Activated T-helper 17 cell treated with anti-CD3 and anti-CD28 coated beads, Interleukin-2, amount 50 U/mL, for 72 hours (primary cell): Measurements from ENCODE around the gene MYO16. TPM values are rescaled to one million over a fixed set of nuclear protein-coding genes. Genes with fewer than 3 reads are reported as not detected.

Source experiments
- ATAC-seq: fragments of 150-1000 bp; cut with Tn5 transposase; replicated peaks from 2 replicates; pipeline ENCODE4 v1.10.0; 2021; ENCODE audit warnings: mild to moderate bottlenecking, moderate library complexity
- H3K27ac Mint-ChIP-seq: one replicate; pipeline ENCODE4 v1.8.0; 2022; ENCODE audit warnings: mixed read lengths
- H3K27me3 Mint-ChIP-seq: one replicate; pipeline ENCODE4 v1.8.0; 2022; ENCODE audit warnings: mixed read lengths
- H3K36me3 Mint-ChIP-seq: one replicate; pipeline ENCODE4 v1.8.0; 2022; ENCODE audit warnings: low read depth, mild to moderate bottlenecking, mixed read lengths
- H3K4me1 Mint-ChIP-seq: one replicate; pipeline ENCODE4 v1.8.0; 2022; ENCODE audit warnings: mixed read lengths
- H3K4me3 Mint-ChIP-seq: one replicate; pipeline ENCODE4 v1.8.0; 2022; ENCODE audit warnings: mild to moderate bottlenecking, mixed read lengths
- H3K9me3 Mint-ChIP-seq: one replicate; pipeline ENCODE4 v1.8.0; 2022; ENCODE audit warnings: mixed read lengths
- total RNA-seq, 2 donors: library from RNA; stranded (reverse); gene quantifications; one replicate each; pipeline ENCODE4 v1.2.3, GENCODE V29; 2022

The MYO16 gene
- total RNA-seq, 2 donors from 2014 or later, result not detected

DNA sequence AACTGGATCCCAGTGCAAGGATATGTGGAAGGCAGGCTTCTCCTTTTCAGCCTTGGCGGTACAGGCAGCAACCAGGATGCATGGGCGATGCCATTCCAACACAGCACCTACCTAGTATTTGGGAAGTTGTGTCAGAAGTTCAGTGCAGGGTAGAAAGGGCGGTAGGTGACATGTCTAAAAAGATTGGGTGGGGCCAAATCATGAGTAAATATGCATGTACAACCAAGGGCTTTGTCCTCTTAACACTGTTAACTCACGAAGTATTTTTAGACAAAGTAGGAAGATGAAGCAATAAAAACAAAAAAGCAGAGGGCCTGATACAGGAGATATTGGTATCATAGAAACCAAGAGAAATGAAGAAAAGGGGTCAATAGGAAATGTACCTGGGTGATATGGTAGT is 392.1 kb downstream of the MYO16 start:
- no peaks in the 10 kb centered on the region for H3K36me3 Mint-ChIP-seq
- no peaks in the 10 kb centered on the region for H3K27me3 Mint-ChIP-seq
- H3K27ac Mint-ChIP-seq, result no peak overlapping the region
- no peaks in the 10 kb centered on the region for H3K4me1 Mint-ChIP-seq
- H3K4me3 Mint-ChIP-seq, result no peak overlapping the region
- peaks cover 3% of the 10 kb centered on the region for H3K9me3 Mint-ChIP-seq
- no peak for ATAC-seq

DNA sequence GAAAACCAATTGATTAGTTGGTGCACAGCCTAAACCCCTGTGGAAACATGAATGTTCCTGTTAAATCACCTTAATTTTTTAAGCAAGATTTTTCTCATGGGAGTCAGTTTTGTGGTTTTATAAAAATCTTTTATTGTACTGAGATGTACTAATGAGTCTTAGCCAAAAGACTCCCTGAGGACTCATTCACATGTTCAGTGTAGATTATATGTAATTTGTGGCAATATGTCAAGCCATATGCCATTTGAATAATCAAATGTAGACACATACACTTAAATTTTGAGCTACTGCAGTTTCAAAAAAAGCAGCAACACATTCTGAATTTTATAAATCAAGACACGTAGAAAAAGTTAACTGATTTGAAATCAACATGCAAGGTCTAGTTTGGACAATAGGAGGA is 395.2 kb downstream of the MYO16 start:
- no peak for ATAC-seq
- no peaks in the 10 kb centered on the region for H3K27me3 Mint-ChIP-seq
- H3K36me3 Mint-ChIP-seq, result no peaks in the 10 kb centered on the region
- no peaks in the 10 kb centered on the region for H3K4me1 Mint-ChIP-seq
- no peak overlapping the region for H3K27ac Mint-ChIP-seq
- no peak overlapping the region for H3K4me3 Mint-ChIP-seq
- peaks cover 3% of the 10 kb centered on the region for H3K9me3 Mint-ChIP-seq

DNA sequence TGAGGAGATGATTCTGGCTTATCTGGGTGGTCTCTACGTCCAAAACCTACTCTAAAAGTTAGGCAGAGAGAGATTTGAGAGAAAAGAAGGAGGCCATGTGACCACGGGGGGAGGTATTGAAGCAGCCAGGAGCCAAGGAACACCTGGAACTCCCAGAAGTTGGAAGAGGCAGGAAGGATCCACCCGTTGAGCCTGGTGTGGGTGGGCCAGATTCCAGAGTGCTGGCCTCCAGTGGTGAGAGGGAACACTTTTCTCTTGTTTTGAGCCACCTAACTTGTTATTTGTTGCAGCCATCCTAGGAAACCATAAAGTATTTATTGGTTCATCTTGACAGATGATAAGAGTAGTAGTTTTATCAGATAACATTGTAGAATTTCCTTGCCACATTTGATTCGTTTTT is 396.9 kb downstream of the MYO16 start:
- Mint-ChIP-seq H3K27ac (no peak overlapping the region), H3K36me3 (no peaks in the 10 kb centered on the region), H3K27me3 (no peaks in the 10 kb centered on the region), H3K9me3 (no peaks in the 10 kb centered on the region), H3K4me1 (no peaks in the 10 kb centered on the region), H3K4me3 (no peak overlapping the region)
- no peak for ATAC-seq

DNA sequence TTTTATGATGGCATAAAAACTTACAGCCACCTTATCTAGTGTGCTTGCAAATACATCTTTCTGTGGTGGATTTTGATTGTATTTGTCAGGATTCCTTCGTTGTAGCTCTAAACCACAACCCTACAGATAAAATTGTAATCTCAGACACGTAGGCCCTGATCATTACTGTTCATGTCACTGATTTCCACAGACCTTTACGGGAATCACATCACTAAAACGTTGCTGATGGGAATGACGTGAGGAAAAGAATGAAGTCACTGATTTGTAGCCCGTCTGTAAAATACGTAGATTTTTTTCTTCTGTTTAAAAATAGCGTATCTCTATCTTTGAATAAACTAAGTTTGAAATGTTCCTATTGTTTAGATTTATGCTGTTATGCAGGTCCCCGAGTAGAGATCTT is 399.2 kb downstream of the MYO16 start:
- no peaks in the 10 kb centered on the region for H3K36me3 Mint-ChIP-seq
- H3K27ac Mint-ChIP-seq, result no peak overlapping the region
- H3K27me3 Mint-ChIP-seq, result no peaks in the 10 kb centered on the region

DNA sequence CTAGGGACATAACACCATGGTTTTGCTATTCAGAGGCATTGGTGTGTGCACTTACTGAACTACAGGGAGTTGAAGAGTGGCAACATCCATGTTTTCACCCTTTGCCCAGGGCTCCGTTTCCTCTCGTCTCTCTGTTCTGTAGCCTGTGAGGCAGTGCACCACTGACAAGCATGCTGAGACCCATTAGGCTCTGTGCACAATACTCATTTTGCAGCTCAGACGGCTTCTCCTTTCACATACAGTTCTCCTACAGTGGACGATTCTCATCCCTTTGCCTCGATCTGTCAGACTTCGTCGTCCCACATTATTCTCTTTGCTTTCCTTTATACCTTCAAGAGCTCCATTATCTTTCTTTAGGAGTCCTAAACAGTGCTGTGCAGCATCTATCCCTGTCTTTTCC is 403.7 kb downstream of the MYO16 start:
- peaks cover 7% of the 10 kb centered on the region for H3K27me3 Mint-ChIP-seq
- ATAC-seq, result no peak
- no peak overlapping the region for H3K4me3 Mint-ChIP-seq
- no peaks in the 10 kb centered on the region for H3K36me3 Mint-ChIP-seq
- no peak overlapping the region for H3K27ac Mint-ChIP-seq
- H3K4me1 Mint-ChIP-seq, result no peaks in the 10 kb centered on the region
- H3K9me3 Mint-ChIP-seq, result no peaks in the 10 kb centered on the region

More for the DNA sequence above, 399.2 kb downstream of the MYO16 start:
- H3K4me1 Mint-ChIP-seq, result no peaks in the 10 kb centered on the region
- H3K4me3 Mint-ChIP-seq, result no peak overlapping the region
- no peaks in the 10 kb centered on the region for H3K9me3 Mint-ChIP-seq
- no peak for ATAC-seq

DNA sequence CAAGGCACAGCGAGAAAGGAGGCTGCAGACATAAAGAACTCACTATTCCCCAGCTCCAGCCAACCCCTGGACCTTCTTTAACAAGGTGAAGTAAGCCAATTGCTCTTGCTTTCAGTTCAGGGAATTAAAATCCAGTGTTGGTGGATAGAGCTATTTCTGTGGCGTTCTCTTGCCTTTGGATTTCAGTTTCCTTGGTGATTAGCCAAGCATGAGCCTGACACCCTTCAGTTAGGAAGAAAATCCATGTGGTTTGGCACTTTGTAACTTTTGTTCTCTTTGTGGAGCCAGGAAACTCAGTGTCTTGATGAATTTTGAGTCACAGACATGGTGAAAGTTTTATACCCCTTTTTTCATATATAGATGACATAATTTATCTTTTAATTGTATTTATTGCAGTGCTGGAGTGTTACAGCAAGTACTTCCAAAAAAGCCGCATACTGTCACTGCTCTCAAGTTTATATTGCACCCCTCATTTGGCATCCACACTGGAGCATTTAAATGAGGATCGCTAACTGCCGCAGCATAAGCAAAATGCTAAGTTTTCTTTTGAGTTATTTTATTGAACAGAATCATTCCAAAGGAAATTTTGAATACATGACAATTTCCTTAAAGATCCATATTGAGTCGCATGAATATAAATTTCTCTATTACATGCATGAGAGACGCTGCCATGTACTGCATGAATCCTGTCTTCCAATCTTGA is 406.8 kb downstream of the MYO16 start:
- no peaks in the 10 kb centered on the region for H3K4me1 Mint-ChIP-seq
- H3K9me3 Mint-ChIP-seq, result no peaks in the 10 kb centered on the region
- no peak overlapping the region for H3K27ac Mint-ChIP-seq
- no peaks in the 10 kb centered on the region for H3K36me3 Mint-ChIP-seq
- ATAC-seq, result no peak
- H3K4me3 Mint-ChIP-seq, result no peak overlapping the region
- peaks cover 10% of the 10 kb centered on the region for H3K27me3 Mint-ChIP-seq

DNA sequence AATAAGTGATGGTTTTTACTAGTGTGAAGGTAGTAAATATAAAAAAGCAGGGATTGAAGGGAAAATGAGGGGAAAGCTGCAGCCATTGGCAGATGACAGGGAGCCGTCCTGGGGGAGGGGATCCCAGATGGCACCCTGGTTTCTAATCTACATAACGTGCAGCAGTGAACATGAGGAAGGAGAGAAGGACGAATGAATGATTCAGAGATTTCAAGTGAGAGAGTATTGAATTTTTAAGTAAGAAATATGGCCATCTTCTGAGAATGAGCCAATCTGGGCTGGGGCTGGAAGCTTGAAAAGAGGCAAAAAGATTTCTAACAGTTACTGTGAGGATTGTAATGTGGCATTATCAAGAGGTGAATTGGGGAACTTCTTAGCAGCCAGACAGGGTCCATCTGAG is 414.2 kb downstream of the MYO16 start:
- no peaks in the 10 kb centered on the region for H3K36me3 Mint-ChIP-seq
- no peak overlapping the region for H3K4me3 Mint-ChIP-seq
- H3K9me3 Mint-ChIP-seq, result no peaks in the 10 kb centered on the region
- no peak for ATAC-seq
- H3K27ac Mint-ChIP-seq, result no peak overlapping the region
- peaks cover 3% of the 10 kb centered on the region for H3K27me3 Mint-ChIP-seq
- H3K4me1 Mint-ChIP-seq, result no peaks in the 10 kb centered on the region

DNA sequence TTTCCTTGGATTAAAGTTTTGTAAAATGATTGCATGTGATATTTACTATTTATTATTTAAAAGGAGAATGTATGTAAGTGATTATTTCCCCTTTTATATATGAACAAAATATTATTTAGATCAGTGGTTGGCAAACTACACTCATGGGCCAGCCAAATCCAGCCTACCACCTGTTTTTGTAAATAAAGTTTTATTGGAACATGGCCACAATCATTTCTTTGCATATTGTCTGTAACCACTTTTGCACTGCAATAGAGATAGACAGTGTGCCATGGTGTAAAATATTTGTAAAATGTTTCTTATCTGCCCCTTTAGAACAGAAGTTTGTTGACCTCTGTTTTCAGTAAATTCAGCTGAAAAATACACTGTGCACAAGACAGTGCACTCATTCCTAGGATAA is 426.4 kb downstream of the MYO16 start:
- Mint-ChIP-seq H3K9me3 (peaks cover 3% of the 10 kb centered on the region), H3K36me3 (no peaks in the 10 kb centered on the region), H3K27ac (no peak overlapping the region), H3K4me3 (no peak overlapping the region), H3K4me1 (no peaks in the 10 kb centered on the region), H3K27me3 (peaks cover 6% of the 10 kb centered on the region)
- ATAC-seq, result no peak

DNA sequence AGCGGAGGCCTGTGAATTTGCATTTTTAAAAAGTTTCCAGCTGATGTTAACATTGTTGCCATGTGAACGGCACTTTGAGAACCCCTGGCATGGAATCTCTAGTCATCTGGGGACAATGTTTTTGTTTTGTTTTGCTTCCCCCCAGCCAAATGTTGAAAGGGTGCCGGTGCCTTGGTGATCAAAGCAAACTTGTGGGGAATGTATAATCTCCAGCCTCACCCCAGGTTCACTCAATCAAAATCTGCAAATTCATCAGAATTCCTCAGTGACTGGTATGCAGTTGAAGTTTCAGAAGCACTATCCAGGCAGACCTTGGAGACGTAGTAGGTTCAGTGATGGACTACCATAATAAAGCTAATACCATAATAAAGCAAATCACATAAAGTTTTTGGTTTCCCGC is 428.7 kb downstream of the MYO16 start:
- Mint-ChIP-seq H3K27me3 (peaks cover 6% of the 10 kb centered on the region), H3K27ac (no peak overlapping the region), H3K4me3 (no peak overlapping the region), H3K4me1 (no peaks in the 10 kb centered on the region), H3K9me3 (peaks cover 3% of the 10 kb centered on the region), H3K36me3 (no peaks in the 10 kb centered on the region)
- ATAC-seq, result no peak

DNA sequence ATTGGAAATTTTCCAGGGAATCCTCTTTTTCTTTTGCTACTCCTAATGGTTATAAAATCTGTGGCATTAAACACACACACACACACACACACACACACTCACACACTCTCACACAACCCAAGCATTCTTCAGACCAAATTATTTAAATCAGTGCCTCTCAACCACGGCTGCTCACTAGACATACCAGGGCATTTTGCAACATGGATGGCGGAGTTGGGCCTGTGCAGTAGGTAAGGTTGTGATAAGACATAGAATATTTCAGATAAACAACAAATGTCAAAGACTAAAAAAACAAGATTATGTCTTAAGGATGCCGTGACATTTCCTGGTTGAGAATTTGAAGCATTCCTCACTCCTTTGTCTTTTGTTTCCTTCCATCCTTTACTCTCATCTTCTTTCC is 443.1 kb downstream of the MYO16 start:
- H3K4me3 Mint-ChIP-seq, result no peak overlapping the region
- H3K36me3 Mint-ChIP-seq, result no peaks in the 10 kb centered on the region
- ATAC-seq, result no peak
- no peaks in the 10 kb centered on the region for H3K9me3 Mint-ChIP-seq
- peaks cover 10% of the 10 kb centered on the region for H3K27me3 Mint-ChIP-seq
- H3K4me1 Mint-ChIP-seq, result no peaks in the 10 kb centered on the region
- no peak overlapping the region for H3K27ac Mint-ChIP-seq

DNA sequence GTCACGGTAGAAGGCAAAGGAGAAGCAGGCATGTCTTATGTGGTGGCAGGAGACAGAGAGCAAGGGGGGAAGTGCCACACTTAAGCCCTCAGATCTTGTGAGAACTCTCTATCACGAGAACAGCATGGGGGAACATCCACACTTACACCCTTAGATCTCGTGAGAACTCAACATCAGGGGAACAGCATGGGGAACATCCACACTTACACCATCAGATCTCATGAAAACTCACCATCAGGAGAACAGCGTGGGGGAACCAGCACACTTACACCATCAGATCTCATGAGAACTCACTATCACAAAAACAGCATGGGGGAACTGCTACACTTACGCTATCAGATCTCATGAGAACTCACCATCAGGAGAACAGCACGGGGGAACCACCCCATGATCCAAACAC is 445.0 kb downstream of the MYO16 start:
- ATAC-seq, result no peak
- Mint-ChIP-seq H3K36me3 (no peaks in the 10 kb centered on the region), H3K4me3 (no peak overlapping the region), H3K9me3 (no peaks in the 10 kb centered on the region), H3K27me3 (peaks cover 20% of the 10 kb centered on the region), H3K27ac (no peak overlapping the region), H3K4me1 (no peaks in the 10 kb centered on the region)

DNA sequence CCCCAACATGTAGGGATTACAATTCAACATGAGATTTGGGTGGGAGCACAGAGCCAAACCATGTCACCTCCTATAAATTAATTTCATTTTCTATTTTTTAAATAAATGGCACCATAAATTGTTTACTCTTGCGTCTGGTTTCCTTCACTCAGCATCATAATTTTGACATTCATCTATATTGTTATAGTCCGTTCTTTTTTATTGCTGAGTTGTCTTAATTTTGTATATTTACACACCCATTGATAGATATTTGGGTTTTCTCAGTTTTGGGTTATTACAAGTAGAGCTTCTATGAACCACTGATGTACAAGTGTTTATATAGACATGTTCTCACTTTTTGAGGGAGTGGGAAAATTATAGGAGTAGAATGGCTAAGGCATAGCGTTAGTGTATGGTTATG is 445.4 kb downstream of the MYO16 start:
- H3K27me3 Mint-ChIP-seq, result peaks cover 20% of the 10 kb centered on the region

DNA sequence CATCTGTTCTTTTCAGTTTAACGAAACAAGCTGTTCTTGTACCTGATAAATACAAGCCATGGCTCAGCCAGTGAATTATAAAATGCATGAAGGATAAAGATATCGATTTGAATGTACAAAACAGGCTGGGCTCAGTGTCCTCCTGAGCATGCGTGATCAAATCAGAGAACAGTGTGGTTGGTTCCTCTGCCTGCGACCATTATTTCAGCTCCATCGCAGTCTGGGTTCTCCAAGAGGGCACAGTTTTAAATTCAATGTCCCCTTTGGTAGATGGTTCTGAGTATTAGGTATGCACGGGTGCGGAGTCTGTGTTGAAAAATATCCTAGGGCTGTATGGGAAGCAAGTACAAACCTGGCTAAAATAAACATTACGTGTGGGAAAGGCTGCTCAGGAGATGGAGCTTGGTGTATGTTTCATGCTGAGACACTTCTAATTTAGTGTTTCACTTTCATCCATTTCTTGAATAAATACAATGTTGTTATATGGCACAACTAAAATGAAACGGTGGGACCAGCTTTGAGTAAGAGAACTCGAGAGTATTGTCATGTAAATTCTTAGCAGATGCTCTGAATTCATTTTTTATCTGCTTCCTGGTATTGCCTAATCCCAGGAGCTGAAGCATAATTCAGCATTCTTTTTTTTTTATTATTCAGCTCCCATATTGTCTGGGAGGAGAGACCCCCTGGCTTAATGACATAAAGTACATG is 458.7 kb downstream of the MYO16 start:
- Mint-ChIP-seq H3K27me3 (peaks cover 14% of the 10 kb centered on the region), H3K36me3 (no peaks in the 10 kb centered on the region), H3K4me1 (no peaks in the 10 kb centered on the region), H3K27ac (no peak overlapping the region), H3K9me3 (peaks cover 3% of the 10 kb centered on the region), H3K4me3 (no peak overlapping the region)
- ATAC-seq, result no peak

More for the DNA sequence above, 445.4 kb downstream of the MYO16 start:
- no peaks in the 10 kb centered on the region for H3K9me3 Mint-ChIP-seq
- H3K4me1 Mint-ChIP-seq, result no peaks in the 10 kb centered on the region
- H3K36me3 Mint-ChIP-seq, result no peaks in the 10 kb centered on the region
- H3K4me3 Mint-ChIP-seq, result no peak overlapping the region
- no peak for ATAC-seq
- H3K27ac Mint-ChIP-seq, result no peak overlapping the region

DNA sequence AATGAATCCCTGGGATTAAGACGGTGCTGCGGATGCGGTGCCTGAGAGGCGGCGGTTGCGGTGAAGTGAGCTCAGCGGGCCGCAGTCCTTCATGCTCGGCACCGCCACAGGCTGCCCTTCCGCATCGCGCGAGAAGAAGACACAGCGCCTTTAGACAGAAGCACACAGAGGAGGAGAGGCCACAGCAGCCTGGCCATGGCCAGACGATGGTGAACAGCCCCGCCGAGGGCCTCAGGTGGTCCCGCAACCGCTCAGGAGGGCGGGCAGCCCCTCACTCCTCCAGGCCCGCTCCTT is 459.2 kb downstream of the MYO16 start:
- no peaks in the 10 kb centered on the region for H3K4me1 Mint-ChIP-seq
- ATAC-seq, result no peak
- no peak overlapping the region for H3K27ac Mint-ChIP-seq
- H3K36me3 Mint-ChIP-seq, result no peaks in the 10 kb centered on the region
- no peak overlapping the region for H3K4me3 Mint-ChIP-seq
- peaks cover 3% of the 10 kb centered on the region for H3K9me3 Mint-ChIP-seq
- H3K27me3 Mint-ChIP-seq, result peaks cover 16% of the 10 kb centered on the region

DNA sequence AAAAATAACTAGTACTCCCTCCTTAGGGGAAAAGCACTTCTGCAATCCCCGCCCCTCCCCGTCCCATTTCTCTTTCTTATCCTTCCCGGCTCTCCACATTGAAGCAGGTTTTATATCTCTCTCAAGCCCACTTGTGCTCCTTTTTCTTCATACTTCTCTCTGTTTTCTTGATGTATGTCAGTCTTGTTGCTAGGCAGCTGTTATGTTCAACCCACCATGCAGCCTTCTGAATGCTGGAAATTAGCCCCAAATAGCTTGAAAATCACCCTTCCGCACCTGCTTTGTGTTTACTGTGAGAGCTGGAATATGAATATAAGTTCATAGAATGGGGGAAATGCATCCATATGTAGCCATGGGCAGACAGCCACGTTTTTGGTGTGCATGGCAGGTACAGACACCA is 461.4 kb downstream of the MYO16 start:
- H3K36me3 Mint-ChIP-seq, result no peaks in the 10 kb centered on the region
- no peak for ATAC-seq
- no peaks in the 10 kb centered on the region for H3K4me1 Mint-ChIP-seq
- H3K27ac Mint-ChIP-seq, result no peak overlapping the region
- no peak overlapping the region for H3K4me3 Mint-ChIP-seq
- peaks cover 18% of the 10 kb centered on the region for H3K27me3 Mint-ChIP-seq
- peaks cover 3% of the 10 kb centered on the region for H3K9me3 Mint-ChIP-seq
